ENCODE data around the gene CCL22.
"Not testable (repeated sequence)": the region's sequence is repeated elsewhere in the genome, so short reads cannot be mapped to it uniquely, and the experiment has no call there.

CCL22 gene

GRCh38 chr16:57372372-57373116 lies 14.0 kb downstream of the CCL22 start, which contains the start of gene CX3CL1:
TSS of gene CX3CL1 (plus strand) at chr16:57372490. CDS start at chr16:57372569, 79 bp downstream.
- Histone ChIP-seq H3K27me3 (ENCODE audit: insufficient read depth, low read length, poor library complexity) (peaks cover 3% of the 10 kb centered on the region), H2AFZ (ENCODE audit: low read depth, low read length) (no peak within 1 kb of the TSS), H3K79me2 (ENCODE audit: insufficient read depth, low read length) (no peaks in the 10 kb centered on the region), H3K36me3 (ENCODE audit: insufficient read depth, low read length) (no peaks in the 10 kb centered on the region), H3K27ac (ENCODE audit: low read length) (no peak within 1 kb of the TSS), H3K4me2 (ENCODE audit: insufficient read depth, low read length) (no peak within 1 kb of the TSS), H3K9me3 (ENCODE audit: insufficient read depth, low read length, severe bottlenecking) (no peaks in the 10 kb centered on the region), H4K20me1 (ENCODE audit: insufficient read depth, low read length) (no peaks in the 10 kb centered on the region), H3K4me3 (ENCODE audit: low read depth in 1 of 2, low read length in 2 of 2) (no peak within 1 kb of the TSS), H3K4me1 (ENCODE audit: insufficient read depth, low read length) (no peaks in the 10 kb centered on the region), H3K9ac (ENCODE audit: low read depth, low read length) (no peak within 1 kb of the TSS)
- TF ChIP-seq CTCF (IDR thresholded peaks at IDR 0.05; ENCODE audit: borderline replicate concordance, extremely low read depth, low read length, poor library complexity, severe bottlenecking): no peak
- TF ChIP-seq EZH2 (IDR thresholded peaks at IDR 0.05; ENCODE audit: borderline replicate concordance, low read depth, low read length, severe bottlenecking): no peak
- DNase-seq (no peak), ATAC-seq (ENCODE audit: insufficient read depth, low read depth) (no peak)

GRCh38 chr16:57373117-57373947 lies 14.7 kb downstream of the CCL22 start:
- Histone ChIP-seq H3K79me2 (ENCODE audit: insufficient read depth, low read length) (no peaks in the 10 kb centered on the region), H4K20me1 (ENCODE audit: insufficient read depth, low read length) (no peaks in the 10 kb centered on the region), H3K9ac (ENCODE audit: low read depth, low read length) (no peak overlapping the region), H3K4me3 (ENCODE audit: low read depth in 1 of 2, low read length in 2 of 2) (no peak overlapping the region), H2AFZ (ENCODE audit: low read depth, low read length) (no peak overlapping the region), H3K9me3 (ENCODE audit: insufficient read depth, low read length, severe bottlenecking) (no peaks in the 10 kb centered on the region), H3K4me1 (ENCODE audit: insufficient read depth, low read length) (no peaks in the 10 kb centered on the region), H3K36me3 (ENCODE audit: insufficient read depth, low read length) (no peaks in the 10 kb centered on the region), H3K27ac (ENCODE audit: low read length) (no peak overlapping the region), H3K27me3 (ENCODE audit: insufficient read depth, low read length, poor library complexity) (peaks cover 3% of the 10 kb centered on the region), H3K4me2 (ENCODE audit: insufficient read depth, low read length) (no peak overlapping the region)
- ATAC-seq (ENCODE audit: insufficient read depth, low read depth): no peak
- TF ChIP-seq EZH2 (IDR thresholded peaks at IDR 0.05; ENCODE audit: borderline replicate concordance, low read depth, low read length, severe bottlenecking) (no peak), CTCF (IDR thresholded peaks at IDR 0.05; ENCODE audit: borderline replicate concordance, extremely low read depth, low read length, poor library complexity, severe bottlenecking) (no peak)
- no peak for DNase-seq

GRCh38 chr16:57374067-57374534 lies 15.5 kb downstream of the CCL22 start:
- no peak overlapping the region for H2AFZ ChIP-seq (ENCODE audit: low read depth, low read length)
- no peak overlapping the region for H3K4me2 ChIP-seq (ENCODE audit: insufficient read depth, low read length)
- no peak overlapping the region for H3K27ac ChIP-seq (ENCODE audit: low read length)
- no peaks in the 10 kb centered on the region for H3K9me3 ChIP-seq (ENCODE audit: insufficient read depth, low read length, severe bottlenecking)
- no peaks in the 10 kb centered on the region for H3K36me3 ChIP-seq (ENCODE audit: insufficient read depth, low read length)
- H3K27me3 ChIP-seq (ENCODE audit: insufficient read depth, low read length, poor library complexity): peaks cover 3% of the 10 kb centered on the region
- no peaks in the 10 kb centered on the region for H3K79me2 ChIP-seq (ENCODE audit: insufficient read depth, low read length)
- no peak overlapping the region for H3K4me3 ChIP-seq (ENCODE audit: low read depth in 1 of 2, low read length in 2 of 2)
- no peaks in the 10 kb centered on the region for H3K4me1 ChIP-seq (ENCODE audit: insufficient read depth, low read length)
- TF ChIP-seq CTCF (IDR thresholded peaks at IDR 0.05; ENCODE audit: borderline replicate concordance, extremely low read depth, low read length, poor library complexity, severe bottlenecking) (no peak), EZH2 (IDR thresholded peaks at IDR 0.05; ENCODE audit: borderline replicate concordance, low read depth, low read length, severe bottlenecking) (no peak)
- ATAC-seq (ENCODE audit: insufficient read depth, low read depth) (no peak), DNase-seq (no peak)
- H4K20me1 ChIP-seq (ENCODE audit: insufficient read depth, low read length): no peaks in the 10 kb centered on the region
- no peak overlapping the region for H3K9ac ChIP-seq (ENCODE audit: low read depth, low read length)

GRCh38 chr16:57374925-57375465 lies 16.4 kb downstream of the CCL22 start:
- ATAC-seq (ENCODE audit: insufficient read depth, low read depth); H3K9ac ChIP-seq (ENCODE audit: low read depth, low read length); H3K9me3 ChIP-seq (ENCODE audit: insufficient read depth, low read length, severe bottlenecking); H3K27ac ChIP-seq (ENCODE audit: low read length); H3K4me3 ChIP-seq (ENCODE audit: low read depth in 1 of 2, low read length in 2 of 2); H3K36me3 ChIP-seq (ENCODE audit: insufficient read depth, low read length); H2AFZ ChIP-seq (ENCODE audit: low read depth, low read length); H4K20me1 ChIP-seq (ENCODE audit: insufficient read depth, low read length); DNase-seq; H3K4me2 ChIP-seq (ENCODE audit: insufficient read depth, low read length); H3K79me2 ChIP-seq (ENCODE audit: insufficient read depth, low read length); H3K4me1 ChIP-seq (ENCODE audit: insufficient read depth, low read length); H3K27me3 ChIP-seq (ENCODE audit: insufficient read depth, low read length, poor library complexity): not testable (repeated sequence)
